HepG2 (cell line): ENCODE results near the gene MIA. TPM values are rescaled to one million over a fixed set of nuclear protein-coding genes. Genes with fewer than 3 reads are reported as not detected.

Experiments
- ATF1 ChIP-seq: IDR thresholded peaks from 2 replicates; pipeline ENCODE4 v1.6.1; 2016; ENCODE audit warnings: mild to moderate bottlenecking, control low read depth
- ATF4 ChIP-seq, 2 experiments: fragments of 450-650 bp in 1 of 2; sonication (generic) in 1 of 2; formaldehyde crosslinking; IDR thresholded peaks; 2 replicates each; pipeline versions ENCODE4 v1.5.0 to v1.8.0; 2020 to 2022; ENCODE audit warnings: mild to moderate bottlenecking in 1 of 2, missing genetic modification reagents in 1 of 2
- DZIP1 ChIP-seq: sonication (generic); formaldehyde crosslinking; IDR thresholded peaks from 2 replicates; pipeline ENCODE4 v1.5.0; 2020; ENCODE audit warnings: mild to moderate bottlenecking, missing genetic modification reagents
- HNRNPUL1 ChIP-seq: fragments of 200-400 bp; formaldehyde crosslinking; IDR thresholded peaks from 2 replicates; pipeline ENCODE4 v1.6.1; 2017; ENCODE audit warnings: low read depth, mild to moderate bottlenecking, low read length, moderate library complexity
- JARID2 ChIP-seq: sonication (generic); formaldehyde crosslinking; IDR thresholded peaks from 2 replicates; pipeline ENCODE4 v1.8.1; 2023; ENCODE audit warnings: missing genetic modification reagents, inconsistent platforms; ENCODE audit not compliant: insufficient replicate concordance
- LCORL ChIP-seq, 2 experiments: fragments of 450-650 bp in 1 of 2; sonication (generic) in 1 of 2; formaldehyde crosslinking in 1 of 2; IDR thresholded peaks; 2 replicates each; pipeline versions ENCODE4 v1.5.0 to v1.6.1; 2017 to 2020; ENCODE audit warnings: antibody characterized with exemption in 1 of 2, missing genetic modification reagents in 1 of 2
- NCOA5 ChIP-seq: sonication (generic); formaldehyde crosslinking; IDR thresholded peaks from 2 replicates; pipeline ENCODE4 v1.4.0; 2020; ENCODE audit warnings: missing genetic modification reagents
- NR2F6 ChIP-seq, 2 experiments: IDR thresholded peaks; 2 replicates each; pipeline ENCODE4 v1.6.1; 2016; ENCODE audit warnings: antibody characterized with exemption in 1 of 2, mild to moderate bottlenecking in 1 of 2
- PLRG1 ChIP-seq: fragments of 450-650 bp; conservative IDR thresholded peaks from 2 replicates; pipeline ENCODE4 v1.6.1; 2016
- SPEN ChIP-seq: sonication (generic); formaldehyde crosslinking; IDR thresholded peaks from 2 replicates; pipeline ENCODE4 v1.5.1; 2020; ENCODE audit warnings: low read depth, mild to moderate bottlenecking, missing genetic modification reagents
- TSC22D2 ChIP-seq: sonication (generic); formaldehyde crosslinking; IDR thresholded peaks from 2 replicates; pipeline ENCODE4 v1.5.1; 2020; ENCODE audit warnings: missing genetic modification reagents, mild to moderate bottlenecking, borderline replicate concordance
- ZFP82 ChIP-seq: sonication (generic); formaldehyde crosslinking; IDR thresholded peaks from 2 replicates; pipeline ENCODE4 v1.5.1; 2020; ENCODE audit warnings: mild to moderate bottlenecking, missing genetic modification reagents, borderline replicate concordance
- ZMYM2 ChIP-seq: sonication (generic); formaldehyde crosslinking; IDR thresholded peaks from 2 replicates; pipeline ENCODE4 v1.8.0; 2022; ENCODE audit warnings: mild to moderate bottlenecking, missing genetic modification reagents
- ZNF367 ChIP-seq: sonication (generic); formaldehyde crosslinking; IDR thresholded peaks from 2 replicates; pipeline ENCODE4 v1.4.0; 2020; ENCODE audit warnings: missing genetic modification reagents, borderline replicate concordance
- ZNF501 ChIP-seq: sonication (generic); formaldehyde crosslinking; IDR thresholded peaks from 2 replicates; pipeline ENCODE4 v1.5.1; 2020; ENCODE audit warnings: mild to moderate bottlenecking, moderate library complexity, missing genetic modification reagents
- ZNF564 ChIP-seq: sonication (generic); formaldehyde crosslinking; IDR thresholded peaks from 2 replicates; pipeline ENCODE4 v1.8.1; 2023; ENCODE audit warnings: mild to moderate bottlenecking, missing genetic modification reagents
- ZNF746 ChIP-seq: sonication (generic); formaldehyde crosslinking; IDR thresholded peaks from 2 replicates; pipeline ENCODE4 v1.8.0; 2022; ENCODE audit warnings: mild to moderate bottlenecking, missing genetic modification reagents
- polyA plus RNA-seq, 8 experiments: library from polyadenylated mRNA; depleted of rRNA in 3 of 8; stranded (reverse) in 7 of 8; unstranded in 1 of 8; fragments of >200 nt; fragmentation: Illumina TruSeq in 4 of 8; extraction: Trizol in 4 of 8; gene quantifications; 2 replicates each; pipeline versions ENCODE4 v1.2.1 to v1.2.3, GENCODE V29; 2011 to 2016; ENCODE audit warnings: low read depth in 4 of 8, missing spikeins in 1 of 8, mixed read lengths in 1 of 8; ENCODE audit not compliant: insufficient read depth in 1 of 8
- total RNA-seq, 5 experiments: library from RNA; depleted of rRNA; stranded (reverse); fragments of >200 nt; fragmentation: Illumina TruSeq; extraction: Trizol; gene quantifications; 2 replicates each; pipeline ENCODE4 v1.2.3, GENCODE V29; 2016; ENCODE audit warnings: low read depth in 1 of 5
- TF ChIP-seq, protein P1 (sequence below): sonication (generic); formaldehyde crosslinking; IDR thresholded peaks from 2 replicates; pipeline ENCODE4 v1.8.0; 2023; ENCODE audit warnings: mild to moderate bottlenecking, missing genetic modification reagents
- TF ChIP-seq, protein P2 (sequence below), 2 experiments: sonication (generic) in 1 of 2; formaldehyde crosslinking in 1 of 2; IDR thresholded peaks; 2 replicates each; pipeline versions ENCODE4 v1.4.0 to v1.6.1; 2016 to 2020; ENCODE audit warnings: borderline replicate concordance in 1 of 2, low read depth in 1 of 2, mild to moderate bottlenecking in 1 of 2, missing genetic modification reagents in 1 of 2

MIA gene
- total and polyA plus RNA-seq, 2 of the 13 experiments (the other 11 are each of a cell fraction or from before 2014, with no cell fraction given) = 0.61 TPM; not detected in 1

- no peak for TF ChIP-seq NR2F6 (IDR thresholded peaks at IDR 0.05)
- peak; percentile 75 for TF ChIP-seq NR2F6 (CRISPR knock-in tag; IDR thresholded peaks at IDR 0.05)
- TF ChIP-seq ZMYM2 = peak; percentile 36; the same call in 1 of the 2 replicates
- TF ChIP-seq DZIP1 = no peak
- TF ChIP-seq TSC22D2 (CRISPR knock-in tag) = no peak
- no peak for TF ChIP-seq HNRNPUL1
- TF ChIP-seq, protein P1, sequence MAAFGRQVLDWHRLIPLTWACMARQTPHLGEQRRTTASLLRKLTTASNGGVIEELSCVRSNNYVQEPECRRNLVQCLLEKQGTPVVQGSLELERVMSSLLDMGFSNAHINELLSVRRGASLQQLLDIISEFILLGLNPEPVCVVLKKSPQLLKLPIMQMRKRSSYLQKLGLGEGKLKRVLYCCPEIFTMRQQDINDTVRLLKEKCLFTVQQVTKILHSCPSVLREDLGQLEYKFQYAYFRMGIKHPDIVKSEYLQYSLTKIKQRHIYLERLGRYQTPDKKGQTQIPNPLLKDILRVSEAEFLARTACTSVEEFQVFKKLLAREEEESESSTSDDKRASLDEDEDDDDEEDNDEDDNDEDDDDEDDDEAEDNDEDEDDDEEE (CRISPR knock-in tag) = no peak
- no peak for TF ChIP-seq ATF1 (CRISPR knock-in tag)
- no peak for TF ChIP-seq ATF4 (CRISPR knock-in tag; IDR thresholded peaks at IDR 0.05)
- peak; percentile 72; the same call in 1 of the 2 replicates for TF ChIP-seq ZNF501 (CRISPR knock-in tag)
- no peak for TF ChIP-seq ZNF367 (CRISPR knock-in tag)
- TF ChIP-seq LCORL (IDR thresholded peaks at IDR 0.05) = no peak
- peak; percentile 76; the same call in 1 of the 2 replicates for TF ChIP-seq LCORL (CRISPR knock-in tag; IDR thresholded peaks at IDR 0.05)
- no peak for TF ChIP-seq ZNF564 (CRISPR knock-in tag)
- no peak for TF ChIP-seq NCOA5
- TF ChIP-seq, protein P2, sequence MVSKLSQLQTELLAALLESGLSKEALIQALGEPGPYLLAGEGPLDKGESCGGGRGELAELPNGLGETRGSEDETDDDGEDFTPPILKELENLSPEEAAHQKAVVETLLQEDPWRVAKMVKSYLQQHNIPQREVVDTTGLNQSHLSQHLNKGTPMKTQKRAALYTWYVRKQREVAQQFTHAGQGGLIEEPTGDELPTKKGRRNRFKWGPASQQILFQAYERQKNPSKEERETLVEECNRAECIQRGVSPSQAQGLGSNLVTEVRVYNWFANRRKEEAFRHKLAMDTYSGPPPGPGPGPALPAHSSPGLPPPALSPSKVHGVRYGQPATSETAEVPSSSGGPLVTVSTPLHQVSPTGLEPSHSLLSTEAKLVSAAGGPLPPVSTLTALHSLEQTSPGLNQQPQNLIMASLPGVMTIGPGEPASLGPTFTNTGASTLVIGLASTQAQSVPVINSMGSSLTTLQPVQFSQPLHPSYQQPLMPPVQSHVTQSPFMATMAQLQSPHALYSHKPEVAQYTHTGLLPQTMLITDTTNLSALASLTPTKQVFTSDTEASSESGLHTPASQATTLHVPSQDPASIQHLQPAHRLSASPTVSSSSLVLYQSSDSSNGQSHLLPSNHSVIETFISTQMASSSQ (IDR thresholded peaks at IDR 0.05; ENCODE audit: low read depth) = 0 out of 2 replicates have a peak, but pooled peaks have one; percentile 6
- TF ChIP-seq, protein P2 (CRISPR knock-in tag; IDR thresholded peaks at IDR 0.05; ENCODE audit: borderline replicate concordance) = peak; percentile 42; the same call in 1 of the 2 replicates
- TF ChIP-seq ZFP82 (CRISPR knock-in tag) = no peak; the same call in 1 of the 2 replicates
- peak; percentile 60 for TF ChIP-seq ZNF746 (CRISPR knock-in tag)
- TF ChIP-seq PLRG1 = no peak
- peak; percentile 42; the same call in 1 of the 2 replicates for TF ChIP-seq SPEN
- TF ChIP-seq JARID2 (CRISPR knock-in tag) = no peak
Observed at GRCh38 chr19:40797963-40798682, 22.8 kb downstream of the MIA start (continued).
